ENCODE data around the gene HHAT.

Gene HHAT

GRCh38 chr1:210723646-210724045 is 394.9 kb downstream of the HHAT start:
- Histone ChIP-seq H3K27me3 (ENCODE audit: control insufficient read depth, insufficient read depth, low read length) (no peaks in the 10 kb centered on the region), H3K4me1 (ENCODE audit: control insufficient read depth, insufficient read depth, low read length) (no peaks in the 10 kb centered on the region), H3K36me3 (ENCODE audit: control insufficient read depth, insufficient read depth, low read length) (no peaks in the 10 kb centered on the region), H3K9ac (ENCODE audit: low read length) (no peak overlapping the region), H3K9me3 (ENCODE audit: control insufficient read depth, low read length) (no peaks in the 10 kb centered on the region), H3K4me3 (ENCODE audit: low read length) (no peak overlapping the region)

DNA sequence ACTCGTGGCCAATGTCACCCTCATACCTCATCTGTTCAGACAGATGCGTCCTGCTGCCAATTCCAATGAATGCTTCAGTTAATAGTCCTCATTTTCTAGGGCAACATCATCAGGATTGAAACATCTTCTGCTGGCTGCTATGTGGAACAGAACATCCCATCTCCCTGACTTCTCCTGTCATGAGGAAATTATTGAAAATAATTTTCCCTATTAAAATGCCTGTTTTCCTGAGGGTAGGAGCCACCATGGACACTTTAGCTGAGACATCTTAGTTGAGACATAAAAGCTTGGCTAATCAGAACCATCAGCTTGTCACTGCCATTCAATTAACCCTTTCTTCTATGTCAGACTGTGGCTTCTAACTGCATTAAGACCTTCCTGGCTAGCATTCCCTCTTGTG is 396.1 kb downstream of the HHAT start:
- Histone ChIP-seq H3K9ac (ENCODE audit: low read length) (no peak overlapping the region), H3K27me3 (ENCODE audit: control insufficient read depth, insufficient read depth, low read length) (no peaks in the 10 kb centered on the region), H3K4me3 (ENCODE audit: low read length) (no peak overlapping the region), H3K4me1 (ENCODE audit: control insufficient read depth, insufficient read depth, low read length) (no peaks in the 10 kb centered on the region), H3K9me3 (ENCODE audit: control insufficient read depth, low read length) (no peaks in the 10 kb centered on the region), H3K36me3 (ENCODE audit: control insufficient read depth, insufficient read depth, low read length) (no peaks in the 10 kb centered on the region)

Measured in mucosa of stomach (tissue), 1 donor.